ENCODE results near the gene RHEX.

GRCh38 chr1:206005234-206005633 is 47.7 kb upstream of the RHEX start:
- TF ChIP-seq CTCF (IDR thresholded peaks at IDR 0.05), result no peak
- TF ChIP-seq NR3C1 (CRISPR knock-in tag; conservative IDR thresholded peaks at IDR 0.05; ENCODE audit: low read depth), result no peak
- TF ChIP-seq ZNF263 (CRISPR knock-in tag; IDR thresholded peaks at IDR 0.05; ENCODE audit: low read depth), result no peak
- no peak for TF ChIP-seq NFATC4 (CRISPR knock-in tag; IDR thresholded peaks at IDR 0.05)
- TF ChIP-seq NR2C2 (CRISPR knock-in tag; IDR thresholded peaks at IDR 0.05), result no peak

Measured in WTC11 (cell line).